NCI-H510A (cell line): ENCODE measurements around the gene FOXN3.
"Not testable (repeated sequence)": the region's sequence is repeated elsewhere in the genome, so short reads cannot be mapped to it uniquely, and the experiment has no call there.

Source experiments
- DNase-seq: peaks from one replicate; lab custom pipeline; 2025; lab: John Stamatoyannopoulos, UW

The FOXN3 gene

GRCh38 chr14:89228921-89229639 lies 188.0 kb downstream of the FOXN3 start:
- no peak for DNase-seq

- DNase-seq: no peak
These were observed 189.6 kb downstream of the FOXN3 start for GRCh38 chr14:89227496-89227836.

GRCh38 chr14:89226801-89227495 lies 190.1 kb downstream of the FOXN3 start:
- DNase-seq: no peak

GRCh38 chr14:89225607-89226006 lies 191.4 kb downstream of the FOXN3 start:
- DNase-seq: no peak

- peak; percentile 35 for DNase-seq
These were observed 195.8 kb downstream of the FOXN3 start for GRCh38 chr14:89221109-89221810.

GRCh38 chr14:89219051-89219450 lies 198.0 kb downstream of the FOXN3 start:
- DNase-seq: no peak

GRCh38 chr14:89217891-89218290 lies 199.1 kb downstream of the FOXN3 start:
- DNase-seq: no peak

- no peak for DNase-seq
These were observed 201.5 kb downstream of the FOXN3 start for GRCh38 chr14:89215531-89215930.

- DNase-seq: no peak
These were observed 201.9 kb downstream of the FOXN3 start for GRCh38 chr14:89215114-89215513.

- peak; percentile 94 for DNase-seq
These were observed 202.6 kb downstream of the FOXN3 start for GRCh38 chr14:89214221-89214965.

- DNase-seq: no peak
These were observed 204.4 kb downstream of the FOXN3 start for GRCh38 chr14:89212386-89213235.

- DNase-seq: no peak
These were observed 207.5 kb downstream of the FOXN3 start for GRCh38 chr14:89209558-89209957.

GRCh38 chr14:89207925-89208328 lies 209.1 kb downstream of the FOXN3 start:
- no peak for DNase-seq

- DNase-seq: peak; percentile 14
These were observed 210.5 kb downstream of the FOXN3 start for GRCh38 chr14:89206389-89207031.

- no peak for DNase-seq
These were observed 211.8 kb downstream of the FOXN3 start for GRCh38 chr14:89205137-89205740.

- no peak for DNase-seq
These were observed 214.4 kb downstream of the FOXN3 start for GRCh38 chr14:89202413-89203190.

- DNase-seq: no peak
These were observed 215.4 kb downstream of the FOXN3 start for GRCh38 chr14:89201645-89202044.

GRCh38 chr14:89199357-89199756 lies 217.7 kb downstream of the FOXN3 start:
- not testable (repeated sequence) for DNase-seq

GRCh38 chr14:89198544-89199329 lies 218.3 kb downstream of the FOXN3 start:
- no peak for DNase-seq
